Measurements from ENCODE around the gene ASH1L.
A peak's percentile ranks its signal among the peaks of the same experiment; 100 is the strongest.
"Not testable (repeated sequence)": the region's sequence is repeated elsewhere in the genome, so short reads cannot be mapped to it uniquely, and the experiment has no call there.

The ASH1L gene

DNA sequence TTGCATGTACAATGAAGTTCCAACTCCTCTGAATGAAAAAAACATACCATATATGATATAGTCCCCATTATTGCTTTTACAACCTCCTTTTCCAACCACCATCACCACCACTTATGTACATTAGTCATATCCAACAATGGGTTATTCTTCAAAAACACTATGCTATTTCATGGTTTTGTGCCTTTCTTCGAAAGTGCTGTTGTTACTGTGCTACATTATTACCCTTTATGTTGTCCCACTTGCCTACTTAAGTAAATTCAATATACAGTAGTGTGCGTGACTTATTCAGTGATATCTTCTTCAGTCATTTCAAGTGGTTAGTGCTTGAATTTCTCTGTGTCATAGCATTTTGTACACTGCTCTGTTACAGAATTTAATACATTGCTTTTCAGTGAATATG is 105.3 kb downstream of the ASH1L start:
- no peak overlapping the region for H3K4me3 ChIP-seq (replicated peaks; ENCODE audit: low read depth, low read length)
- no peak for DNase-seq (ENCODE audit: low read depth)
- TF ChIP-seq, protein P1, sequence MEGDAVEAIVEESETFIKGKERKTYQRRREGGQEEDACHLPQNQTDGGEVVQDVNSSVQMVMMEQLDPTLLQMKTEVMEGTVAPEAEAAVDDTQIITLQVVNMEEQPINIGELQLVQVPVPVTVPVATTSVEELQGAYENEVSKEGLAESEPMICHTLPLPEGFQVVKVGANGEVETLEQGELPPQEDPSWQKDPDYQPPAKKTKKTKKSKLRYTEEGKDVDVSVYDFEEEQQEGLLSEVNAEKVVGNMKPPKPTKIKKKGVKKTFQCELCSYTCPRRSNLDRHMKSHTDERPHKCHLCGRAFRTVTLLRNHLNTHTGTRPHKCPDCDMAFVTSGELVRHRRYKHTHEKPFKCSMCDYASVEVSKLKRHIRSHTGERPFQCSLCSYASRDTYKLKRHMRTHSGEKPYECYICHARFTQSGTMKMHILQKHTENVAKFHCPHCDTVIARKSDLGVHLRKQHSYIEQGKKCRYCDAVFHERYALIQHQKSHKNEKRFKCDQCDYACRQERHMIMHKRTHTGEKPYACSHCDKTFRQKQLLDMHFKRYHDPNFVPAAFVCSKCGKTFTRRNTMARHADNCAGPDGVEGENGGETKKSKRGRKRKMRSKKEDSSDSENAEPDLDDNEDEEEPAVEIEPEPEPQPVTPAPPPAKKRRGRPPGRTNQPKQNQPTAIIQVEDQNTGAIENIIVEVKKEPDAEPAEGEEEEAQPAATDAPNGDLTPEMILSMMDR (IDR thresholded peaks at IDR 0.05; ENCODE audit: low read length, missing control alignments), result no peak

DNA sequence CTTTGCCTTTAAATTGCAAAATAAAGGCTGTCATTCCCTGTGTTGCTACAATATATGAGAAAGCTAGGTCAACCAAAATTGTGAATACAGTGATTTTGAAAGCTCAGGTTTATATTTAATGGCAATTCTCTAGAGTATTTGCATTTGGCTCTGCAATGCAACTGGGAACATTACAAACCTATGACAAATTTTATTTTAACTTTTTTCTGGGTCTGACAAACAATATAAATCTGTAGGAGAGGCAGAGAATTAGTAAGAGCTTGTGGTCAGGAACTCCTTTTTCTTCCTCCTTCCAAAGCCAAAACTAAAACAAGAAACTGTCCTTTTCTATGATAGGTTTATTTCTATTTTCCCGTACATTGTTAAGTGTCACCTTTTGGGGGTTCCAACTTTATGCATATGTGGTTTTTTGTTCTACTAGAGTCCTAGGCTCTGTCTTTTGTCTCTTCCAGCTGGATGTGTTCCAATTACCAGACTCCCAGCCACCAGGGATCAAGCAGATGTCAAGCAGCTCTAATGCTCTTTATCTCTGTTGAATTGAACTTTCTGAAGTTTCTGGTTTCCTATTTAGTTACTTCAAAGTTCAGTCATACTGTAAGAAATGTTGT is 106.9 kb downstream of the ASH1L start:
- TF ChIP-seq, protein P1 (IDR thresholded peaks at IDR 0.05; ENCODE audit: low read length, missing control alignments), result no peak
- peak; percentile 42 for DNase-seq (ENCODE audit: low read depth)
- H3K4me3 ChIP-seq (replicated peaks; ENCODE audit: low read depth, low read length), result no peak overlapping the region

DNA sequence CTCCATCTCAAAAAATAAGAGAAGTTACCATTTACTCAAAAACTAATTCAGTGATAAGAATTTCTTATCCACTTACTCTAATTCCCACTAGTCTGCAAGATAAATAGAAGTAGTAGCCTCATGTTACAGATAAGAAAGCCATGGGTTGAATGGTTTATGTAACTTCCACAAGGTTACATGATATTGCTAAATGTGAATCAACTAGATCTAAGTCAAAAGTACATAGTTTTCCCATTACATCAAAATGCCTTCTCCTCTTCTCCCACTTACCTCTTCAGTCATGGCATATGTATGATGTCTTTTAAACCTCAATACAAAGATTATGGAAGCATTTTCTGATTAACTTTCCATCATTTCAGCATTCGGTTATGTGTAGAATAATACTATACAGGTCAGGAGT is 108.5 kb downstream of the ASH1L start:
- peak; percentile 53 for DNase-seq (ENCODE audit: low read depth)
- TF ChIP-seq, protein P1 (IDR thresholded peaks at IDR 0.05; ENCODE audit: low read length, missing control alignments), result no peak
- no peak overlapping the region for H3K4me3 ChIP-seq (replicated peaks; ENCODE audit: low read depth, low read length)

DNA sequence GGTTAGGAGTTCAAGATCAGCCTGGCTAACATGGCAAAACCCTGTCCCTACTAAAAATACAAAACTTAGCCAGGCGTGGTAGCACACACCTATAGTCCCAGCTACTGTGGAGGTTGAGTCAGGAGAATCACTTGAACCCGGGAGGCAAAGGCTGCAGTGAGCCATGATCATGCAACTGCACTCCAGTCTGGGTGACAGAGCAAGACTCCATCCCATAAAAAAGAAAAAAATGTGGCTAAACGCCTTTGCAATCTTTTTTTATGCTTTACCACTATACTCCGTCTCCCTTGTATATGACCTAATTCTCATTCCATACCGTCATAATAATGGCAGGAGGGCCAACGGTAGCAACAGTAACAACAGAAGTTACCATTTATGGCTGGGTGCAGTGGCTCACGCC is 109.5 kb downstream of the ASH1L start:
- no peak for DNase-seq (ENCODE audit: low read depth)
- TF ChIP-seq, protein P1 (IDR thresholded peaks at IDR 0.05; ENCODE audit: low read length, missing control alignments), result no peak
- H3K4me3 ChIP-seq (replicated peaks; ENCODE audit: low read depth, low read length), result no peak overlapping the region

DNA sequence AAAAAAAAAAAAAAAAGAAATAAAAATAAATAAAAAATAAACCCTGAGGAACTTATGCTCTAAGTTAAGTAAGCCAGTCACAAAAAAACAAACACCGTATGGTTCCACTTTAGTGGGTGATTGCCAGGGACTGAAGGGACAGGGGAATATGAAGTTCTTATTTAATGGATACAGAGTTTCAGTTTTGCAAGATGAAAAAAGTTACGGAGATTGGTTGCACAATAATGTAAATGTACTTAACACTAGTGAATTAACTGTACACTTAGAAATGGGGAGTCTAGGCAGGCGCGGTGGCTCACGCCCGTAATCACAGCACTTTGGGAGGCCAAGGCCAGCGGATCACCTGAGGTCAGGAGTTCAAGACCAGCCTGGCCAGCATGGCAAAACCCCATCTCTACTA is 111.4 kb downstream of the ASH1L start:
- H3K4me3 ChIP-seq (replicated peaks; ENCODE audit: low read depth, low read length), result no peak overlapping the region
- DNase-seq (ENCODE audit: low read depth), result no peak
- TF ChIP-seq, protein P1 (IDR thresholded peaks at IDR 0.05; ENCODE audit: low read length, missing control alignments), result no peak

DNA sequence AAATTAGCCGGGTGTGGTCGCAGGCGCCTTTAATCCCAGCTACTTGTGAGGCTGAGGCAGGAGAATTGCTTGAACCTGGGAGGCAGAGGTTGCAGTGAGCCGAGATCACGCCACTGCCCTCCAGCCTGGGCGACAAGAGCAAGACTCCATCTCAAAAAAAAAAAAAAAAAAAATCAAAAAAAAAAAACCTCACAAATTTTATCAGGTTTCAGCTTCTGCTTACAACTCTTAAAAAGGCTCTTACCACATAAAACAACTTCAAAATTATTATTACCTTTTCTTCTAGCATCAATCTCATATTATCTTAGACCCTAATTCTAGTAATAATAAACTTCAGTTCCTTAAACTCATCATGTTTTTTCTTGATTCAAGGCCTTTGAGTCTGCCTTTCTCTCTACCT is 120.2 kb downstream of the ASH1L start:
- DNase-seq (ENCODE audit: low read depth); H3K4me3 ChIP-seq (replicated peaks; ENCODE audit: low read depth, low read length): not testable (repeated sequence)

DNA sequence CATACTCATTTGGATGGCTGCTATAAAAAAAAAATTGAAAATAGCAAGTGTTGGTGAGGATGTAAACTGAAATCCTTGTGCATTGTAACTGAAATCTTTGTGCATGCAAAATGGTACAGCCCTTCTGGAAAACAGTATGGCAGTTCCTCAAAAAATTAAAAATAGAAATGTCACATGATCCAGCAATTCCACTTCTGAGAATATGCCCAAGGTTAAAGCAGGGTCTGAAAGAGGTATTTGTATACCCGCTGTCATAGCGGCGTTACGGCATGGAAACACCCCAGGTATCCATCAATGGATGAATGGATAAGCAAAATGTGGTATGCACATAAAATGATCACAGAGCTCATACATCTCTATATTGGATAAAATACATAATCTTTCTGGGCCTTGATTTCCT is 125.2 kb downstream of the ASH1L start:
- TF ChIP-seq, protein P1 (IDR thresholded peaks at IDR 0.05; ENCODE audit: low read length, missing control alignments), result no peak
- no peak for DNase-seq (ENCODE audit: low read depth)
- H3K4me3 ChIP-seq (replicated peaks; ENCODE audit: low read depth, low read length), result no peak overlapping the region

DNA sequence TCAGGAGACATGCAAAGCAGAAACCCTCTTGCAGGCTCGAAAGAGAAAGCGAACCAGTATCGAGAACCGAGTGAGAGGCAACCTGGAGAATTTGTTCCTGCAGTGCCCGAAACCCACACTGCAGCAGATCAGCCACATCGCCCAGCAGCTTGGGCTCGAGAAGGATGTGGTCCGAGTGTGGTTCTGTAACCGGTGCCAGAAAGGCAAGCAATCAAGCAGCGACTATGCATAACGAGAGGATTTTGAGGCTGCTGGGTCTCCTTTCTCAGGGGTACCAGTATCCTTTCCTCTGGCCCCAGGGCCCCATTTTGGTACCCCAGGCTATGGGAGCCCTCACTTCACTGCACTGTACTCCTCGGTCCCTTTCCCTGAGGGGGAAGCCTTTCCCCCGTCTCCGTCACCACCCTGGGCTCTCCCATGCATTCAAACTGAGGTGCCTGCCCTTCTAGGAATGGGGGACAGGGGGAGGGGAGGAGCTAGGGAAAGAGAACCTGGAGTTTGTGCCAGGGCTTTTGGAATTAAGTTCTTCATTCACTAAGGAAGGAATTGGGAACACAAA is 128.7 kb downstream of the ASH1L start:
- not testable (repeated sequence) for DNase-seq (ENCODE audit: low read depth); H3K4me3 ChIP-seq (replicated peaks; ENCODE audit: low read depth, low read length)

DNA sequence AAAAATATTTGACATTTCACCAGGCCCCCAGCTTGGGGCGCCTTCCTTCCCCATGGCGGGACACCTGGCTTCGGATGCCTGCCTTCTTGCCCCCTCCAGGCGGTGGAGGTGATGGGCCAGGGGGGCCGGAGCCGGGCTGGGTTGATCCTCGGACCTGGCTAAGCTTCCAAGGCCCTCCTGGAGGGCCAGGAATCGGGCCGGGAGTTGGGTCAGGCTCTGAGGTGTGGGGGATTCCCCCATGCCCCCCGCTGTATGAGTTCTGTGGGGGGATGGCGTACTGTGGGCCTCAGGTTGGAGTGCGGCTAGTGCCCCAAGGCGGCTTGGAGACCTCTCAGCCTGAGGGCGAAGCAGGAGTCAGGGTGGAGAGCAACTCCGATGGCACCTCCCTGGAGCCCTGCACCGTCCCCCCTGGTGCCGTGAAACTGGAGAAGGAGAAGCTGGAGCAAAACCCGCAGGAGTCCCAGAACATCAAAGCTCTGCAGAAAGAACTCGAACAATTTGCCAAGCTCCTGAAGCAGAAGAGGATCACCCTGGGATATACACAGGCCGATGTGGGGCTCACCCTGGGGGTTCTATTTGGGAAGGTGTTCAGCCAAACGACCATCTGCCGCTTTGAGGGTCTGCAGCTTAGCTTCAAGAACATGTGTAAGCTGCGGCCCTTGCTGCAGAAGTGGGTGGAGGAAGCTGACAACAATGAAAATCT is 129.3 kb downstream of the ASH1L start:
- DNase-seq (ENCODE audit: low read depth); H3K4me3 ChIP-seq (replicated peaks; ENCODE audit: low read depth, low read length): not testable (repeated sequence)
